ENCODE data around the gene TEPSIN.

TEPSIN gene

GRCh38 chr17:81251709-81252301 is 12.9 kb upstream of the TEPSIN start:
- Histone ChIP-seq H3K9me3 (no peaks in the 10 kb centered on the region), H3K9ac (peak overlapping the region; percentile 54; the same call in 1 of the 2 replicates), H3K4me2 (peak overlapping the region; percentile 74), H3K4me3 (no peak overlapping the region), H4K20me1 (peaks cover 85% of the 10 kb centered on the region), H3K4me1 (peaks cover 68% of the 10 kb centered on the region), H3K27ac (peak overlapping the region; percentile 58), H3K36me3 (peaks cover 50% of the 10 kb centered on the region), H3K27me3 (no peaks in the 10 kb centered on the region)
- TF ChIP-seq Cebpa-rat (IDR thresholded peaks at IDR 0.05), result no peak

- H3K4me2 ChIP-seq, result peak overlapping the region; percentile 74
- peak overlapping the region; percentile 43 for H3K27ac ChIP-seq
- no peak for TF ChIP-seq Cebpa-rat (IDR thresholded peaks at IDR 0.05)
- peak overlapping the region; percentile 15; the same call in 1 of the 2 replicates for H3K4me3 ChIP-seq
- H3K9me3 ChIP-seq, result no peaks in the 10 kb centered on the region
- H3K4me1 ChIP-seq, result peaks cover 63% of the 10 kb centered on the region
- peak overlapping the region; percentile 54; the same call in 1 of the 2 replicates for H3K9ac ChIP-seq
- peaks cover 85% of the 10 kb centered on the region for H4K20me1 ChIP-seq
- H3K27me3 ChIP-seq, result no peaks in the 10 kb centered on the region
- H3K36me3 ChIP-seq, result peaks cover 52% of the 10 kb centered on the region
Observed at GRCh38 chr17:81251094-81251708, 12.3 kb upstream of the TEPSIN start.

- H3K27me3 ChIP-seq, result no peaks in the 10 kb centered on the region
- H4K20me1 ChIP-seq, result peaks cover 85% of the 10 kb centered on the region
- peak overlapping the region; percentile 54; the same call in 1 of the 2 replicates for H3K9ac ChIP-seq
- peaks cover 63% of the 10 kb centered on the region for H3K4me1 ChIP-seq
- no peak for TF ChIP-seq Cebpa-rat (IDR thresholded peaks at IDR 0.05)
- peaks cover 59% of the 10 kb centered on the region for H3K36me3 ChIP-seq
- H3K4me2 ChIP-seq, result peak overlapping the region; percentile 74
- no peak overlapping the region; the same call in 1 of the 2 replicates for H3K27ac ChIP-seq
- H3K4me3 ChIP-seq, result no peak overlapping the region; the same call in 1 of the 2 replicates
- no peaks in the 10 kb centered on the region for H3K9me3 ChIP-seq
Observed at GRCh38 chr17:81250286-81251093, 11.6 kb upstream of the TEPSIN start.

GRCh38 chr17:81249223-81250040 is 10.6 kb upstream of the TEPSIN start:
- H3K9me3 ChIP-seq, result no peaks in the 10 kb centered on the region
- H3K9ac ChIP-seq, result no peak overlapping the region
- TF ChIP-seq Cebpa-rat (IDR thresholded peaks at IDR 0.05), result no peak
- H3K27me3 ChIP-seq, result no peaks in the 10 kb centered on the region
- no peak overlapping the region for H3K27ac ChIP-seq
- H3K36me3 ChIP-seq, result peaks cover 65% of the 10 kb centered on the region
- no peak overlapping the region for H3K4me2 ChIP-seq
- peaks cover 85% of the 10 kb centered on the region for H4K20me1 ChIP-seq
- peaks cover 63% of the 10 kb centered on the region for H3K4me1 ChIP-seq
- no peak overlapping the region for H3K4me3 ChIP-seq

- TF ChIP-seq Cebpa-rat (IDR thresholded peaks at IDR 0.05), result no peak
- no peak overlapping the region for H3K9ac ChIP-seq
- no peaks in the 10 kb centered on the region for H3K27me3 ChIP-seq
- peaks cover 61% of the 10 kb centered on the region for H3K4me1 ChIP-seq
- H3K4me2 ChIP-seq, result no peak overlapping the region
- H4K20me1 ChIP-seq, result peaks cover 83% of the 10 kb centered on the region
- H3K4me3 ChIP-seq, result no peak overlapping the region
- H3K27ac ChIP-seq, result no peak overlapping the region
- H3K9me3 ChIP-seq, result no peaks in the 10 kb centered on the region
- H3K36me3 ChIP-seq, result peaks cover 65% of the 10 kb centered on the region
Observed at GRCh38 chr17:81248649-81249048, 9.8 kb upstream of the TEPSIN start.

GRCh38 chr17:81247339-81247990 is 8.6 kb upstream of the TEPSIN start:
- TF ChIP-seq Cebpa-rat (IDR thresholded peaks at IDR 0.05), result no peak
- Histone ChIP-seq H3K27me3 (no peaks in the 10 kb centered on the region), H3K9me3 (no peaks in the 10 kb centered on the region), H3K36me3 (peaks cover 58% of the 10 kb centered on the region), H3K4me2 (no peak overlapping the region), H3K27ac (no peak overlapping the region), H3K9ac (no peak overlapping the region), H4K20me1 (peaks cover 82% of the 10 kb centered on the region), H3K4me3 (no peak overlapping the region), H3K4me1 (peaks cover 53% of the 10 kb centered on the region)

- Histone ChIP-seq H3K27ac (no peak overlapping the region), H3K36me3 (peaks cover 57% of the 10 kb centered on the region), H3K4me1 (peaks cover 52% of the 10 kb centered on the region), H3K27me3 (no peaks in the 10 kb centered on the region), H3K9me3 (no peaks in the 10 kb centered on the region), H4K20me1 (peaks cover 81% of the 10 kb centered on the region), H3K9ac (no peak overlapping the region), H3K4me3 (no peak overlapping the region), H3K4me2 (no peak overlapping the region)
- TF ChIP-seq Cebpa-rat (IDR thresholded peaks at IDR 0.05), result no peak
Observed at GRCh38 chr17:81246679-81247338, 8.0 kb upstream of the TEPSIN start.

- H3K27ac ChIP-seq, result no peak overlapping the region
- no peak overlapping the region for H3K4me2 ChIP-seq
- no peak overlapping the region for H3K9ac ChIP-seq
- H4K20me1 ChIP-seq, result peaks cover 81% of the 10 kb centered on the region
- peaks cover 61% of the 10 kb centered on the region for H3K36me3 ChIP-seq
- H3K4me3 ChIP-seq, result no peak overlapping the region
- no peak for TF ChIP-seq Cebpa-rat (IDR thresholded peaks at IDR 0.05)
- no peaks in the 10 kb centered on the region for H3K27me3 ChIP-seq
- H3K9me3 ChIP-seq, result no peaks in the 10 kb centered on the region
- peaks cover 52% of the 10 kb centered on the region for H3K4me1 ChIP-seq
Observed at GRCh38 chr17:81246343-81246670, 7.5 kb upstream of the TEPSIN start.
